ENCODE results near the gene CCDC192. TPM values are rescaled to one million over a fixed set of nuclear protein-coding genes. Genes with fewer than 3 reads are reported as not detected.
"Not testable (repeated sequence)": the region's sequence is repeated elsewhere in the genome, so short reads cannot be mapped to it uniquely, and the experiment has no call there.

The CCDC192 gene
- total RNA-seq, 1 donor, result not detected

DNA sequence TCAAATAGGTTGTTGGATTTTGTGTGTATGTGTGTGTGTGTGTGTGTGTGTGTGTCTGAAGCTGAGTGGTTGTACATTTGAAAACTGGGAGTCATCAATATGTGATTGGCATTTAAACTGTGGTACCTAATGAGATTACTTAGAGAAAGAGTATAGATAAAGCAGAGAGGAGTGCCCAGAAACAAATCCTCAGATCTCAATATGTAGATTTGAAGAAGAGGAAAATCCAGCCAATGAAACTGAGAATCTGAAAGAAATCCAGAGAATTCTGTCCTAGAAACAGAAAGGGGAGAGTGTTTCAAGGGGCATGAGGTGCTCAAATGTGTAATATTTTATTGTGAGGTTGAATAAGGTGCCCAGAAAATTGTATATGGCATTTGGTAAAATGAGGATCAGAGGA, 66.2 kb downstream of the CCDC192 start:
- H3K4me3 ChIP-seq (ENCODE audit: low read length), result no peak overlapping the region
- no peaks in the 10 kb centered on the region for H3K4me1 ChIP-seq (ENCODE audit: insufficient read depth, low read length)
- H3K27me3 ChIP-seq (ENCODE audit: insufficient read depth, low read length), result no peaks in the 10 kb centered on the region
- H3K9me3 ChIP-seq (ENCODE audit: low read depth, low read length), result no peaks in the 10 kb centered on the region

DNA sequence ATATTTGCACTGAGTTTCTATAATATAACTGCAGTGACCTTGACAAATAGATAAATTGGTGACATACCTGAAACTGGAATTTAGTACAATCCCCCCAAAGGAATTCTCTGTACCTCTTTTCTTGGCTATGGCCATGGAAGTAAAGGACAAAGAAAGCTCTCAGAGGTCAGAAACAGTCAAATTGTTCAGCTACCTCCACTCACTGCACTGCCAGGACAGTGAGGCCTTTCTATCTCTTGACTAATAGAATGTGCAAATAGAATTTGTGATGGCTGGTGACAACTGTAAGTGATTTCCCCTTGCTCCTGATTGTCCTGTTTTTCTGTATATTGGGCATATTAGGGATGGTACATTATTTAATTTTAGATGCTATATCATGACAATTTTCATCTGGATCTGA, 67.1 kb downstream of the CCDC192 start:
- H3K9me3 ChIP-seq (ENCODE audit: low read depth, low read length), result no peaks in the 10 kb centered on the region
- H3K27me3 ChIP-seq (ENCODE audit: insufficient read depth, low read length), result no peaks in the 10 kb centered on the region
- H3K4me1 ChIP-seq (ENCODE audit: insufficient read depth, low read length), result no peaks in the 10 kb centered on the region
- H3K4me3 ChIP-seq (ENCODE audit: low read length), result no peak overlapping the region

DNA sequence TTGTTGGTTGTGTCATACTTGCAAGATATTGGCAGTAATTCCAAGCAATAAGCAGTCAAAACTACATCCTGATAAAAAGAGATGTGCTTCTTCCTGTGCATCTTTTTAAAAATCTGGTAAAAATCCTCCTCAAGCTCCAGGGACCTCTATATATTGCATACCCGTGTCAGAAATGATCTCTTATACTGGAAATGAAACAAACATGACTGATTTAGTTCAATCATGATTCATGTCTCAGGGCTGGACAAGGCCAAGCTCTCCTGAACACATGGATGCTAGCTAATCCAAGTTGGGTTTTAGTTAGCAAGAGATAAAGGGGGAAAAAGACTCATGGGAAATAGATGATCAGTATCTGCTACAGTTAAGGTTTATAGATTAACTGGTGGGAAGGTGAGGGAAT, 69.3 kb downstream of the CCDC192 start:
- H3K27me3 ChIP-seq (ENCODE audit: insufficient read depth, low read length), result no peaks in the 10 kb centered on the region
- no peak overlapping the region for H3K4me3 ChIP-seq (ENCODE audit: low read length)
- no peaks in the 10 kb centered on the region for H3K4me1 ChIP-seq (ENCODE audit: insufficient read depth, low read length)
- no peaks in the 10 kb centered on the region for H3K9me3 ChIP-seq (ENCODE audit: low read depth, low read length)

DNA sequence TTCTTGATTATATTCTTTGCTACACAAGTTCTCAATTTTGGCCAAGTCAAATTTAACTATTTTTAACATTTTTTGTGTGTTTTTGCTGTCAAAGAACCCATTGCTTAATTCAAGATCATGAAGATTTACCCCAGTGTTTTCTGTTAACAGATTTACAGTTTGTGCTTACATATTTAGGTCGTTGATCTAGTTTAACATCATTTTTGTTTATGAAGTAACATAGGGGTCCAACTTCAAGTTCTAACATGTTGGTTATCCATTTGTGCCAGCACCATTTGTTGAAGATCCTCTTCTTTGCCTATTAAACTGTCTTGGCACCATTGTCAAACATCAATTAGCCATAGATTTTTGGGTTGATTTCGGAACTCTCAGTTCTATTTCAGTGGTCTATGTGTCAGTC, 71.0 kb downstream of the CCDC192 start:
- Histone ChIP-seq H3K27me3 (ENCODE audit: insufficient read depth, low read length) (no peaks in the 10 kb centered on the region), H3K4me1 (ENCODE audit: insufficient read depth, low read length) (no peaks in the 10 kb centered on the region), H3K4me3 (ENCODE audit: low read length) (no peak overlapping the region), H3K9me3 (ENCODE audit: low read depth, low read length) (no peaks in the 10 kb centered on the region)

DNA sequence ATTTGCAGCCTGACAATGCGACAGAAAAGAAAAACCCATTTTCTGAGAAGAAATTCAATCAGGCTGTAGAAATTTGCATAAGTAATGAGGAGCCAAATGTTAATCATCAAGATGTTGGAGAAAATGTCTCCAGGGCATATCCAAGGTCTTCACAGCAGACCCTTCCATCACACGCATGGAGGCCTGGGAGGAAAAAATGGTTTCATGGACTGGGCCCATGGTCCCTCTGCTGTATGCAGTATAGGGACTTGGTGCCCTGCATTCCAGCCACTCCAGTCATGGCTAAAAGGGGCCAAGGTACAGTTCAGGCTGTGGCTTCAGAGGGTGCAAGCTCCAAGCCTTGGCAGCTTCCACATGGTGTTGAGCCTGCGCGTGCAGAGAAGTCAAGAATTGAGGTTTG, 73.3 kb downstream of the CCDC192 start:
- Histone ChIP-seq H3K4me1 (ENCODE audit: insufficient read depth, low read length) (no peaks in the 10 kb centered on the region), H3K9me3 (ENCODE audit: low read depth, low read length) (no peaks in the 10 kb centered on the region), H3K4me3 (ENCODE audit: low read length) (no peak overlapping the region), H3K27me3 (ENCODE audit: insufficient read depth, low read length) (no peaks in the 10 kb centered on the region)

DNA sequence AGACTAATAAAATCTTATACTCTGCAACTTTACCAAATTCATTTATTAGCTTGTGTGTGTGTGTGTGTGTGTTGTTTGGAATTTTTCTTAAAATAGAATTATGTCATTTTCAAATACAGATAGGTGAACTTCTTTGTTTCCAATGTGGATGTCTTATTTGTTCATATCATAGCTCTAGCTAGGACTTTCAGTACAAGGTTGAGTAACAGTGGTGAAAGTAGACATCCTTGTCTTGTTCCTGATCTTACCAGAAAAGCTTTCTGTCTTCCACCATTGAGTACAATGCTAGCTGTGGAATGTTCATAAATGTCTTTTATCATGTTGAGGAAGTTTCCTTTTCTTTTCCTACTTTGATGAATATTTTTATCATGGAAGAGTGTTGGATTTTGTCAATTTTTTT, 74.8 kb downstream of the CCDC192 start:
- Histone ChIP-seq H3K4me1 (ENCODE audit: insufficient read depth, low read length) (no peaks in the 10 kb centered on the region), H3K4me3 (ENCODE audit: low read length) (no peak overlapping the region), H3K9me3 (ENCODE audit: low read depth, low read length) (no peaks in the 10 kb centered on the region), H3K27me3 (ENCODE audit: insufficient read depth, low read length) (no peaks in the 10 kb centered on the region)

DNA sequence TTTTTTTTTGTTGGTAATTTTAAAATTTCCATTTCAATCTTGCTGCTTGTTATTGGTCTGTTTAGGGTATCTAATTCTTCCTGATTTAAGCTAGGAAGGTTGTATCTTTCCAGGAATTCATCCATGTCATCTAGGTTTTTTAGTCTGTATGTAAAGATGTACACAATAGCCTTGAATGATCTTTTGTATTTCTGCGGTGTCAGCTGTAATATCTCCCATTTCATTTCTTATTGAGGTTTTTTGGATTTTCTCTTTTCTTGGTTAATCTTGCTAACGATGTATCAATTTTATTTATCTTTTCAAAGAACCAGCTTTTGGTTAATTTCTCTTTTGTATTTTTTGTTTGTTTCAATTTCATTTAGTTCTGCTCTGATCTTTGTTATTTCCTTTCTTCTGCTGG, 79.3 kb downstream of the CCDC192 start:
- not testable (repeated sequence) for H3K9me3 ChIP-seq (ENCODE audit: low read depth, low read length); H3K4me3 ChIP-seq (ENCODE audit: low read length); H3K4me1 ChIP-seq (ENCODE audit: insufficient read depth, low read length); H3K27me3 ChIP-seq (ENCODE audit: insufficient read depth, low read length)

DNA sequence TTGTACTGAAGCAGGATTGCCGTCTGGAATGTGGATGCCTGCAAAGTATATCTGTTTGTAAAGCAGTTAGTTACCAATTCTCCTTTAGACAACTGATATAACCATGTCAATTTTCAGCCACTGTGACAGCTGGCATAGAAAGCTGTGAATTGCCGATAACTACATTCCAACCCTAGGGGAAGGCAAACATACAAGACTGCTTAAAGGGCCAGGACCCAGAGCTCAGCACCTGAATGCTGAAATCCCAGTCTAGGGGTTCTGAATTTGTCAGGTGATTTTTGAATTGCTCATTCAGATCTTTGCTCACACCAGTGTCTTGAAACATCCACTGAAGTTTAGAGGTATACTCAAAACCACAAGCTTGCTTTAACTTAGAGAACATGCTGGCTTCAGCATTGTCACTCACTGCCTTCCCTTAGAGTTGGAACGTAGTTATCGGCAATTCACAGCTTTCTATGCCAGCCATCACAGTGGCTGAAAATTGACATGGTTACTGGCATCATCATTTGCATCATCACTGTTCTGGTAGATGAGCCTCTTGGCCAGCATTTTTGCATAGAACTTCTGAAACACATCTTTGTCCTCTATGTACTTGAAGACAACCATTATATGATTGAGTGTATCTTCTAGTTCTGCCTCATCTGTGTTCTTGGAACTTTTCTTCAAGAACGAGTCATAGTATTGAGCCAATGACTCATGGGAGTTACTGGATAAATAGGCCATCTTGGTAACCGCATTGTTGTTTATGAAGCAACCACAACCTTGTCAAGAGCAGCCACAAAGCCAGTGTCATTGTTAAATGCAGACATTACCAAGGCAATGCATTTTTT, 82.1 kb downstream of the CCDC192 start:
- Histone ChIP-seq H3K4me3 (ENCODE audit: low read length) (no peak overlapping the region), H3K9me3 (ENCODE audit: low read depth, low read length) (no peaks in the 10 kb centered on the region), H3K27me3 (ENCODE audit: insufficient read depth, low read length) (no peaks in the 10 kb centered on the region), H3K4me1 (ENCODE audit: insufficient read depth, low read length) (no peaks in the 10 kb centered on the region)

DNA sequence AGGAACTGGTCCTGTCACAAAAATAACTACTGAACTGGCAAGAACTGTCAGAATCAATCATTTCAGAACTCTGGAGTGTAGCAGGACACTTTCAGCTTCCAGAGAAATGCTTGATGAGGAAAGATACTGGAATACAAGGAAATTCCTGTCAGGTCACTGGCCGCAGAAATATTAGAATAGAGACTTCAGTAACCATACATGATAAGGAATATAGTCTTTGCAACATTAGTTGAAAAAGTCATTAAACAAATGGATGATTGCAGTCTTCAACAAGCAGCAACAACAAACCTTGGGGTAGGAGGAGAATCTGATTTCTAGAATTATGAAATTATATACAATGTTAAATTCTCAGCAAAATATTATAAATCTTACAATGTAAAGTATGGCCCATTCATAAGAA, 88.2 kb downstream of the CCDC192 start:
- H3K4me1 ChIP-seq (ENCODE audit: insufficient read depth, low read length), result no peaks in the 10 kb centered on the region
- peaks cover 8% of the 10 kb centered on the region for H3K9me3 ChIP-seq (ENCODE audit: low read depth, low read length)
- no peaks in the 10 kb centered on the region for H3K27me3 ChIP-seq (ENCODE audit: insufficient read depth, low read length)
- no peak overlapping the region for H3K4me3 ChIP-seq (ENCODE audit: low read length)

DNA sequence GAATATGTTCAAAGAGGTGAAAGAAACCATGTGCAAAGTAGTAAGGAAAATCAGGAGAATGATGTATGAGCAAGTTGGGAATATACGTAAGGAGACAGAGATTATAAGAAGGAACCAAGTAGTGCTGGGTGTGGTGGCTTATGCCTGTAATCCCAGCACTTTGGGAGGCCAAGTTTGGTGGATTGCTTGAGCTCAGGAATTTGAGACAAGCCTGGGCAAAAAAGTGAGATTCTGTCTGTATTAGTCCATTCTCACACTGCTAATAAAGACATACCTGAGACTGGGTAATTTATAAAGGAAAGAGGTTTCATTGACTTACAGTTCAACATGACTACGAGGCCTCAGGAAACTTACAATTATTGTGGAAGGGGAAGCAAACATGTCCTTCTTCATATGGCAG, 88.7 kb downstream of the CCDC192 start:
- H3K4me1 ChIP-seq (ENCODE audit: insufficient read depth, low read length); H3K27me3 ChIP-seq (ENCODE audit: insufficient read depth, low read length); H3K9me3 ChIP-seq (ENCODE audit: low read depth, low read length); H3K4me3 ChIP-seq (ENCODE audit: low read length): not testable (repeated sequence)

DNA sequence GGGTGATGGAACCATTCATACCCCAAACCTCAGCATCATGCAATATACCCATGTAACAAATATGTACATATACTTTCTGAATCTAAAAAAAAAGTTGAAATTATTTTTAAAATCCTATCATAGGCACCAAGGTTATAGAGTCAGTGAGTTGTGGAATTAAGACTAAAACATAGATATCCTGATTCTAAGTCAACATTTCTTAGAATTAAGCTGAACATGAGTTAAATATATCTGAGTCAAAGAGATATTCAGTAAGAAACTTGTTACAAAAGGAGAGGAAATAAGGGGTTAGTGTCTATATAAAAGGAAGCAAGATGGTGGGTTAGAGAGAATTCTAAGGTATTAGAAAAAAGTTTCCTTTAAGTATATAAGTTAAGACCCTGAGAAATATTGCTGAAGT, 89.9 kb downstream of the CCDC192 start:
- H3K27me3 ChIP-seq (ENCODE audit: insufficient read depth, low read length), result no peaks in the 10 kb centered on the region
- no peaks in the 10 kb centered on the region for H3K4me1 ChIP-seq (ENCODE audit: insufficient read depth, low read length)
- H3K4me3 ChIP-seq (ENCODE audit: low read length), result no peak overlapping the region
- peaks cover 8% of the 10 kb centered on the region for H3K9me3 ChIP-seq (ENCODE audit: low read depth, low read length)

DNA sequence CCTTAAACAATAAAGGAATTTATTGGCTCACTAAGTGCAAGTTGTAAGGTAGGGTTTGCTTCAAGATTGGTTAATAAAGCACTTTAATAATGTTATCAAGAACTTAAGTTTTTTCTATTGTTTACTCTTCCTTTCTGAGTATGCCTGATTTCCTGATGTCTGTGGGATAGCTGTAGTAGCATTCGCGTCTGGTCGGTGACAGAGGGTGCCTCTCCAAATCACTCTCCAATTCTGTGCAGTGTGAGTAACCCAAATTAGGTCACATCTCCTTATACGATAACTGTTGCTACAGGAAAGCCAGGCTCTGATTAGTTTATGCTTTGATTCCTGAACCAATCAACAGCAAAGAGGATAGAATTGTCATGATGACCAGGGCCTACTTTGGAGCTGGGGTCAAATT, 90.7 kb downstream of the CCDC192 start:
- Histone ChIP-seq H3K4me1 (ENCODE audit: insufficient read depth, low read length) (no peaks in the 10 kb centered on the region), H3K9me3 (ENCODE audit: low read depth, low read length) (peaks cover 8% of the 10 kb centered on the region), H3K27me3 (ENCODE audit: insufficient read depth, low read length) (no peaks in the 10 kb centered on the region), H3K4me3 (ENCODE audit: low read length) (no peak overlapping the region)

DNA sequence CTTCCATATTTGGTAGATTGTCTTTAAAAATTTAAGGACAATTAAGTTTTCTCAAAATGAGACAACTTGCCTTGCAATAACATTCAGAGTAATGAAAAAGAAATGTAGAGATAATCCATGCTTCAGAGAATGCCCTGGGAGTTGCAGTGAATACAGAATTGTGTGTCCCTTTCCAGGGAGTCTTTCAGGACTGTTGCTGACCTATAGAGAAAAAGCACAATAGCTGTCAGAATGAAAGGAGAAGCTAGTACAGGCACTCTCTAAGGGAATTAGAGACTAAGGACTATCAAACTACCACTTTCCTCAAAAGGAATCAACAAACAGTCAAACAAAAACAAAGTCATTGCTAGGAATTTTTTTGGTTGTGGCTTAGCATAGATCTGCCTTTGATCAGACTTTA, 93.0 kb downstream of the CCDC192 start:
- H3K4me1 ChIP-seq (ENCODE audit: insufficient read depth, low read length), result no peaks in the 10 kb centered on the region
- H3K4me3 ChIP-seq (ENCODE audit: low read length), result no peak overlapping the region
- no peaks in the 10 kb centered on the region for H3K27me3 ChIP-seq (ENCODE audit: insufficient read depth, low read length)
- peaks cover 4% of the 10 kb centered on the region for H3K9me3 ChIP-seq (ENCODE audit: low read depth, low read length)

DNA sequence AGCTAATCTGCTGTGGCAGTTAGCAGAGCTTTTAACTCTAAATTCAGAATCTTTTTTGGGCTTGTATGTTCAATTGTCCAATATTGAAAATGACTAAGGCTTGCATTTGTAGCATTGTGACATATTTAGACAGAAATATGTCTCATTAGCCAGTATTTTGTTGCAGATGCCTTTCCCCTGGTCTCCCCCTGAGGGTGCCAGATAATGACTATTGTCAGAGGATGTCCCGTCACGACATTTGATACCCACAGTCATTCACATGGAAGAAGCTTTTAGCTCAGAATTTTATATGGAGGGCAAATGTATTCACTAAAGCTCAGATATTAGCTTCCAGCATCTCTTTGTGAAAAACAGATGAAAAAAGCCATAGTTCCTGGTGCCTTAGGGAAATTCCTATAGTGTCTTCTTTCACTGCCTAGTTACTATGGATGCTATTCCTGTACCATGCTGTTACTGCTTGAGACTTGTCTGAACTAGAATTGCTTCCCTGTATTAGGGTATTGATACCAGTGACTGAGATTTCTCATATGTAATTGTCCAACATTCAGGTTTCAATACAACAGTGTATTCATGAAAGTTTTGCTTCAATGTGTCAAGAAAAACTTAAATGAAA, 96.2 kb downstream of the CCDC192 start:
- H3K9me3 ChIP-seq (ENCODE audit: low read depth, low read length), result no peaks in the 10 kb centered on the region
- H3K27me3 ChIP-seq (ENCODE audit: insufficient read depth, low read length), result no peaks in the 10 kb centered on the region
- H3K4me1 ChIP-seq (ENCODE audit: insufficient read depth, low read length), result no peaks in the 10 kb centered on the region
- H3K4me3 ChIP-seq (ENCODE audit: low read length), result no peak overlapping the region

DNA sequence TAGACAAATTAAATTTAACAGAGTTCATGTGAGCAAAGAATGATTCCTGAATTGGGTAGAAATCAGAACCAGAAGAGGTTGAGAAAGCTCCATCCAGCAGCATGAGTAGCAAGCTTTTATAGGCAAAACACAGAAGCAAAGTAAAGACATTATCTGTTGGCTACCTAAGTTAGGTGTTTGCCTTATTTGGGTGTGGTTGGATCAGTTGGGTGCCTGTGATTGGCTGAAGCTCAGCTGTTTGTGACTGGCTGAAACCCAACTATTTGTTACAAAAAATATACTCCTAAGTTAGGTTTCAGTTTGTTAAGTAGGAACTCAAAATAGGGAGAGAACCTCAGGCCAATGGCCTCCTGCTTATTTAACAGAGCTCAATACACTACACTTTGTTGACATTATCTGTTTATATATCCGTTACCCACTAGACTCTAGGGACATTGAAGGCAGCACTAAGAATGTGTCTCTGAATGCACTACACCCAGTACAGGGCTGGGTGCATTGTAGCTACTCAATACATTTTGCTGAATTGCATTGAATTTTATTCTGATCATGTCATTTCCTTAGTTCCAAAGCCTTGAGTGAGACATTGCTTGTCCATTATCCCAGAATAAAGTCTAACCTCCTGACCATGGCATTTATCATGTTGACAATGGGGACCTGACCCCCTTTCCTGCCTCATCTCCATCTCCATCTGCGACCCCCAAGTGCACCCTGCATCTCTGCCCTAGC, 98.7 kb downstream of the CCDC192 start:
- no peak overlapping the region for H3K4me3 ChIP-seq (ENCODE audit: low read length)
- H3K27me3 ChIP-seq (ENCODE audit: insufficient read depth, low read length), result no peaks in the 10 kb centered on the region
- H3K9me3 ChIP-seq (ENCODE audit: low read depth, low read length), result no peaks in the 10 kb centered on the region
- H3K4me1 ChIP-seq (ENCODE audit: insufficient read depth, low read length), result no peaks in the 10 kb centered on the region

Measured in mononuclear cell (primary cell).